SK-N-SH treated with all-trans-retinoic acid at 6 μM for 48 hours (cell line): ENCODE data around the gene CCDC69.
A peak's percentile ranks its signal among the peaks of the same experiment; 100 is the strongest.

Experiments used
- ATAC-seq: fragments of 200-7000 bp; cut with Tn5 transposase; 3 replicates; pipeline ENCODE4 v1.9.1; 2020; ENCODE audit warnings: mild to moderate bottlenecking, moderate library complexity
- ARNTL ChIP-seq: fragments of 450-650 bp; formaldehyde crosslinking; IDR thresholded peaks from 2 replicates; pipeline ENCODE4 v1.5.0; 2020; ENCODE audit warnings: low read depth, mild to moderate bottlenecking, moderate library complexity, borderline replicate concordance
- CSDC2 ChIP-seq: fragments of 250-450 bp; sonication (Bioruptor Pico); IDR thresholded peaks from 2 replicates; pipeline ENCODE4 v1.5.0; 2020; ENCODE audit warnings: mild to moderate bottlenecking, moderate library complexity
- ESRRG ChIP-seq: fragments of 250-450 bp; sonication (Bioruptor Pico); IDR thresholded peaks from 2 replicates; pipeline ENCODE4 v1.6.1; 2021; ENCODE audit warnings: mild to moderate bottlenecking
- GLIS3 ChIP-seq: fragments of 250-450 bp; sonication (Bioruptor Pico); IDR thresholded peaks from 2 replicates; pipeline ENCODE4 v1.5.0; 2020; ENCODE audit warnings: mild to moderate bottlenecking, moderate library complexity
- ISL1 ChIP-seq: fragments of 250-450 bp; sonication (Bioruptor Pico); IDR thresholded peaks from 2 replicates; pipeline ENCODE4 v2.1.2; 2022; ENCODE audit warnings: mild to moderate bottlenecking, moderate library complexity
- PPARA ChIP-seq: fragments of 250-450 bp; sonication (Bioruptor Pico); IDR thresholded peaks from 2 replicates; pipeline ENCODE4 v1.5.0; 2020; ENCODE audit warnings: mild to moderate bottlenecking, borderline replicate concordance
- RARB ChIP-seq: fragments of 250-450 bp; sonication (Bioruptor Pico); IDR thresholded peaks from 2 replicates; pipeline ENCODE4 v1.8.0; 2021; ENCODE audit warnings: mild to moderate bottlenecking, moderate library complexity
- TCF4 ChIP-seq: fragments of 250-450 bp; sonication (Bioruptor Pico); IDR thresholded peaks from 2 replicates; pipeline ENCODE4 v1.8.0; 2021; ENCODE audit warnings: mild to moderate bottlenecking, moderate library complexity, borderline replicate concordance
- TOX ChIP-seq: fragments of 250-450 bp; sonication (Bioruptor Pico); IDR thresholded peaks from 2 replicates; pipeline ENCODE4 v1.8.0; 2021; ENCODE audit warnings: mild to moderate bottlenecking, moderate library complexity, borderline replicate concordance
- ZC3H10 ChIP-seq: fragments of 250-450 bp; sonication (Bioruptor Pico); IDR thresholded peaks from 2 replicates; pipeline ENCODE4 v1.5.1; 2021; ENCODE audit warnings: mild to moderate bottlenecking, moderate library complexity
- ZFP3 ChIP-seq: fragments of 250-450 bp; sonication (Bioruptor Pico); IDR thresholded peaks from 2 replicates; pipeline ENCODE4 v1.5.0; 2020; ENCODE audit warnings: mild to moderate bottlenecking, moderate library complexity
- ZFP30 ChIP-seq: fragments of 450-650 bp; formaldehyde crosslinking; IDR thresholded peaks from 2 replicates; pipeline ENCODE4 v1.5.0; 2022; ENCODE audit warnings: mild to moderate bottlenecking, moderate library complexity
- ZNF565 ChIP-seq: fragments of 450-650 bp; formaldehyde crosslinking; conservative IDR thresholded peaks from 2 replicates; pipeline ENCODE4 v1.5.0; 2020; ENCODE audit warnings: low read depth, mild to moderate bottlenecking, moderate library complexity
- ZNF8 ChIP-seq: fragments of 450-650 bp; formaldehyde crosslinking; IDR thresholded peaks from 2 replicates; pipeline ENCODE4 v1.5.0; 2020; ENCODE audit warnings: mild to moderate bottlenecking, moderate library complexity
- TF ChIP-seq, protein P1 (sequence below): fragments of 250-450 bp; sonication (Bioruptor Pico); IDR thresholded peaks from 2 replicates; pipeline ENCODE4 v1.5.1; 2021; ENCODE audit warnings: mild to moderate bottlenecking, moderate library complexity
- TF ChIP-seq, protein P2 (sequence below): fragments of 250-450 bp; sonication (Bioruptor Pico); IDR thresholded peaks from 2 replicates; pipeline ENCODE4 v1.5.1; 2020; ENCODE audit warnings: low read depth, mild to moderate bottlenecking, moderate library complexity
- TF ChIP-seq, protein P3 (sequence below): fragments of 250-450 bp; sonication (Bioruptor Pico); IDR thresholded peaks from 2 replicates; pipeline ENCODE4 v1.8.0; 2020; ENCODE audit warnings: mild to moderate bottlenecking, moderate library complexity, borderline replicate concordance
- TF ChIP-seq, protein P4 (sequence below): fragments of 250-450 bp; sonication (Bioruptor Pico); IDR thresholded peaks from 2 replicates; pipeline ENCODE4 v1.5.0; 2020; ENCODE audit warnings: mild to moderate bottlenecking, moderate library complexity
- TF ChIP-seq, protein P5 (sequence below): fragments of 250-450 bp; sonication (Bioruptor Pico); IDR thresholded peaks from 2 replicates; pipeline ENCODE4 v1.8.0; 2021; ENCODE audit warnings: low read depth, mild to moderate bottlenecking, moderate library complexity, borderline replicate concordance

The CCDC69 gene, protein sequence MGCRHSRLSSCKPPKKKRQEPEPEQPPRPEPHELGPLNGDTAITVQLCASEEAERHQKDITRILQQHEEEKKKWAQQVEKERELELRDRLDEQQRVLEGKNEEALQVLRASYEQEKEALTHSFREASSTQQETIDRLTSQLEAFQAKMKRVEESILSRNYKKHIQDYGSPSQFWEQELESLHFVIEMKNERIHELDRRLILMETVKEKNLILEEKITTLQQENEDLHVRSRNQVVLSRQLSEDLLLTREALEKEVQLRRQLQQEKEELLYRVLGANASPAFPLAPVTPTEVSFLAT

DNA sequence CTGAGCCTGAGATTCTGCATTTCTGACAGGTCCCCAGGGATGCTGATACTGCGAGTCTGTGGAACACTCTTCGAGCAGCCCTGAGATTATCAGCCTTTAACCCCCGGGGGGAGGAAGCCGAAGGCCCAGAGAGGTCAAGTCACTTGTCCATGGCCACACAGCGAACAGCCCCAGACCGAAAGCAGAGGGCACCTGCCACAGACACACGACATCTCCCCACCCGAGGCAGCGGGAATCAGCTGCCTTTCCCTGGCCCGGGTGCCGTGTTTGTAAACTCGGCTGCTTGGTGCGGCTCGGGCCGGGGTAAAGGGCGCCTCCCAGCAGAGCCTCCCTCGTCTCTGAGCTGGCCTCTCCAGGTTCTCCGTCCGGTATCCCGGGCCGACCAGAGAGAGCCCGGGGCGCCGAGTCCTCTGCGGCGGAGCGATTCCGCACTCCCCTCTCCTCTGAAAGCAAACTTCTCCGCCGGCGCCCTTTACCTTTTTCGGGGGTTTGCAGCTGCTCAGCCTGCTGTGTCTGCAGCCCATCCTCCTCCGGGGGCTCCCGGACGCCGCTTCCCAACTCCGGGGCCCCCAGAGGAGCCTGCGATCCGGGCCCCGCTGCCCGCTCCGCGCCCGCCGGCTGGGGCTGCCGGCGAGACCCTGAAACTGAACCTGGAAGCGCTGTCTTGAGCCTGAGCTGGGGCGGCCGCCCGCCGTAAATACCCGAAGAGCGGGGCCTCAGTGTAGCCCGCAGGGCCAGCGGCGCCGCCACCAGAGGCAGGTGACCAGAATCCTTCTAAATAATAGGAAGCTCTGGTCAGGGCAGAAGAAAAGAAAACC lies at the start of gene CCDC69:
Gene CCDC69 (minus strand): TSS at position 646 of the 818 bp plus-strand sequence. CDS start 122 bp downstream, at position 524.
- peak; percentile 98 for ATAC-seq
- TF ChIP-seq GLIS3 (CRISPR knock-in tag) (peak; percentile 47; the same call in 1 of the 2 replicates), ISL1 (no peak), CSDC2 (CRISPR knock-in tag) (no peak)
- TF ChIP-seq, protein P1, sequence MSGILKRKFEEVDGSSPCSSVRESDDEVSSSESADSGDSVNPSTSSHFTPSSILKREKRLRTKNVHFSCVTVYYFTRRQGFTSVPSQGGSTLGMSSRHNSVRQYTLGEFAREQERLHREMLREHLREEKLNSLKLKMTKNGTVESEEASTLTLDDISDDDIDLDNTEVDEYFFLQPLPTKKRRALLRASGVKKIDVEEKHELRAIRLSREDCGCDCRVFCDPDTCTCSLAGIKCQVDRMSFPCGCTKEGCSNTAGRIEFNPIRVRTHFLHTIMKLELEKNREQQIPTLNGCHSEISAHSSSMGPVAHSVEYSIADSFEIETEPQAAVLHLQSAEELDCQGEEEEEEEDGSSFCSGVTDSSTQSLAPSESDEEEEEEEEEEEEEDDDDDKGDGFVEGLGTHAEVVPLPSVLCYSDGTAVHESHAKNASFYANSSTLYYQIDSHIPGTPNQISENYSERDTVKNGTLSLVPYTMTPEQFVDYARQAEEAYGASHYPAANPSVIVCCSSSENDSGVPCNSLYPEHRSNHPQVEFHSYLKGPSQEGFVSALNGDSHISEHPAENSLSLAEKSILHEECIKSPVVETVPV (CRISPR knock-in tag), result 0 out of 2 replicates have a peak, but pooled peaks have one; percentile 54

DNA sequence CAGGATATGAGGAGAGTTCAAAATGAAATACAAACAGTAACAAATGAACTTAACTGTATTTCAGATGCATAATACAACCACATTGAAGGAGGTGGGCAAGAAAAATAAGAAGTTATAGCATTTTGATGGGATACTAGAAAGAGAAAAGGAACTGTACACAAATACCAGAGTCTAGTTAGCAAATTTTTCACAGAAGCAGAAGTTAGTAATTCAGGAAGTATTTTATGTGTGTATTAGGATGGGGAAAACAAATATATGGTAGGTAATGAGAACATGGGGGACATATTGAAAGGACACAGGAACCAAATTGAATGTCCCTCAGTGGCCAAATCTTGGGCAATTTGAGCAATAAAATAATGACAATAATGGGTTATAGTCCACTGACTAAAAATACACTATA lies 47.4 kb upstream of the CCDC69 start:
- TF ChIP-seq ZFP3 (CRISPR knock-in tag), result no peak
- TF ChIP-seq TCF4 (CRISPR knock-in tag), result no peak
- no peak for TF ChIP-seq ZFP30 (CRISPR knock-in tag)
- no peak for TF ChIP-seq ARNTL (CRISPR knock-in tag)
- TF ChIP-seq, protein P2, sequence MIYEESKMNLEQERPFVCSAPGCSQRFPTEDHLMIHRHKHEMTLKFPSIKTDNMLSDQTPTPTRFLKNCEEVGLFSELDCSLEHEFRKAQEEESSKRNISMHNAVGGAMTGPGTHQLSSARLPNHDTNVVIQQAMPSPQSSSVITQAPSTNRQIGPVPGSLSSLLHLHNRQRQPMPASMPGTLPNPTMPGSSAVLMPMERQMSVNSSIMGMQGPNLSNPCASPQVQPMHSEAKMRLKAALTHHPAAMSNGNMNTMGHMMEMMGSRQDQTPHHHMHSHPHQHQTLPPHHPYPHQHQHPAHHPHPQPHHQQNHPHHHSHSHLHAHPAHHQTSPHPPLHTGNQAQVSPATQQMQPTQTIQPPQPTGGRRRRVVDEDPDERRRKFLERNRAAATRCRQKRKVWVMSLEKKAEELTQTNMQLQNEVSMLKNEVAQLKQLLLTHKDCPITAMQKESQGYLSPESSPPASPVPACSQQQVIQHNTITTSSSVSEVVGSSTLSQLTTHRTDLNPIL (CRISPR knock-in tag), result no peak
- TF ChIP-seq RARB (CRISPR knock-in tag), result no peak
- TF ChIP-seq, protein P3, sequence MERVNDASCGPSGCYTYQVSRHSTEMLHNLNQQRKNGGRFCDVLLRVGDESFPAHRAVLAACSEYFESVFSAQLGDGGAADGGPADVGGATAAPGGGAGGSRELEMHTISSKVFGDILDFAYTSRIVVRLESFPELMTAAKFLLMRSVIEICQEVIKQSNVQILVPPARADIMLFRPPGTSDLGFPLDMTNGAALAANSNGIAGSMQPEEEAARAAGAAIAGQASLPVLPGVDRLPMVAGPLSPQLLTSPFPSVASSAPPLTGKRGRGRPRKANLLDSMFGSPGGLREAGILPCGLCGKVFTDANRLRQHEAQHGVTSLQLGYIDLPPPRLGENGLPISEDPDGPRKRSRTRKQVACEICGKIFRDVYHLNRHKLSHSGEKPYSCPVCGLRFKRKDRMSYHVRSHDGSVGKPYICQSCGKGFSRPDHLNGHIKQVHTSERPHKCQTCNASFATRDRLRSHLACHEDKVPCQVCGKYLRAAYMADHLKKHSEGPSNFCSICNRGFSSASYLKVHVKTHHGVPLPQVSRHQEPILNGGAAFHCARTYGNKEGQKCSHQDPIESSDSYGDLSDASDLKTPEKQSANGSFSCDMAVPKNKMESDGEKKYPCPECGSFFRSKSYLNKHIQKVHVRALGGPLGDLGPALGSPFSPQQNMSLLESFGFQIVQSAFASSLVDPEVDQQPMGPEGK (CRISPR knock-in tag), result no peak
- TF ChIP-seq ZC3H10 (CRISPR knock-in tag), result no peak
- ATAC-seq, result no peak

DNA sequence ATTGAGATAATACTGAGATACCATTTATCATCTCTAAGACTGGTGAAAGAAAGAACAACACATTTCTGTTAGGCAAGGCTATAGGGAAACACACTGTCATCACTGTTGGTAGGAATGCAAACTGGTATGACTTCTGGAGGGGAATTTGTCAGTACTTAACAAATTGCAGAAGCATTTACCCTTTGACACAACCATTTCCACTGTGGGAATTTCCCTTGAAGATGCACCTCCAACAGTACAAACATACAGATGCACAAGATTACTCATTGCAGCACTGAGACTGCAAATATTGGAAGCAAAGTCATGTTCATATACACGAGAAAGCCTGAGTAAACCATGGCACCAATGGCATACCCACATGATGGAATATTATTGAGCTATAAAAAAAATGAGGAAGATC lies 46.7 kb upstream of the CCDC69 start:
- no peak for ATAC-seq
- TF ChIP-seq ZNF565 (CRISPR knock-in tag) (no peak), ESRRG (CRISPR knock-in tag) (no peak), GLIS3 (CRISPR knock-in tag) (no peak), ZNF8 (CRISPR knock-in tag) (no peak)
- TF ChIP-seq, protein P4, sequence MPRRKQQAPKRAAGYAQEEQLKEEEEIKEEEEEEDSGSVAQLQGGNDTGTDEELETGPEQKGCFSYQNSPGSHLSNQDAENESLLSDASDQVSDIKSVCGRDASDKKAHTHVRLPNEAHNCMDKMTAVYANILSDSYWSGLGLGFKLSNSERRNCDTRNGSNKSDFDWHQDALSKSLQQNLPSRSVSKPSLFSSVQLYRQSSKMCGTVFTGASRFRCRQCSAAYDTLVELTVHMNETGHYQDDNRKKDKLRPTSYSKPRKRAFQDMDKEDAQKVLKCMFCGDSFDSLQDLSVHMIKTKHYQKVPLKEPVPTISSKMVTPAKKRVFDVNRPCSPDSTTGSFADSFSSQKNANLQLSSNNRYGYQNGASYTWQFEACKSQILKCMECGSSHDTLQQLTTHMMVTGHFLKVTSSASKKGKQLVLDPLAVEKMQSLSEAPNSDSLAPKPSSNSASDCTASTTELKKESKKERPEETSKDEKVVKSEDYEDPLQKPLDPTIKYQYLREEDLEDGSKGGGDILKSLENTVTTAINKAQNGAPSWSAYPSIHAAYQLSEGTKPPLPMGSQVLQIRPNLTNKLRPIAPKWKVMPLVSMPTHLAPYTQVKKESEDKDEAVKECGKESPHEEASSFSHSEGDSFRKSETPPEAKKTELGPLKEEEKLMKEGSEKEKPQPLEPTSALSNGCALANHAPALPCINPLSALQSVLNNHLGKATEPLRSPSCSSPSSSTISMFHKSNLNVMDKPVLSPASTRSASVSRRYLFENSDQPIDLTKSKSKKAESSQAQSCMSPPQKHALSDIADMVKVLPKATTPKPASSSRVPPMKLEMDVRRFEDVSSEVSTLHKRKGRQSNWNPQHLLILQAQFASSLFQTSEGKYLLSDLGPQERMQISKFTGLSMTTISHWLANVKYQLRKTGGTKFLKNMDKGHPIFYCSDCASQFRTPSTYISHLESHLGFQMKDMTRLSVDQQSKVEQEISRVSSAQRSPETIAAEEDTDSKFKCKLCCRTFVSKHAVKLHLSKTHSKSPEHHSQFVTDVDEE (CRISPR knock-in tag), result no peak

DNA sequence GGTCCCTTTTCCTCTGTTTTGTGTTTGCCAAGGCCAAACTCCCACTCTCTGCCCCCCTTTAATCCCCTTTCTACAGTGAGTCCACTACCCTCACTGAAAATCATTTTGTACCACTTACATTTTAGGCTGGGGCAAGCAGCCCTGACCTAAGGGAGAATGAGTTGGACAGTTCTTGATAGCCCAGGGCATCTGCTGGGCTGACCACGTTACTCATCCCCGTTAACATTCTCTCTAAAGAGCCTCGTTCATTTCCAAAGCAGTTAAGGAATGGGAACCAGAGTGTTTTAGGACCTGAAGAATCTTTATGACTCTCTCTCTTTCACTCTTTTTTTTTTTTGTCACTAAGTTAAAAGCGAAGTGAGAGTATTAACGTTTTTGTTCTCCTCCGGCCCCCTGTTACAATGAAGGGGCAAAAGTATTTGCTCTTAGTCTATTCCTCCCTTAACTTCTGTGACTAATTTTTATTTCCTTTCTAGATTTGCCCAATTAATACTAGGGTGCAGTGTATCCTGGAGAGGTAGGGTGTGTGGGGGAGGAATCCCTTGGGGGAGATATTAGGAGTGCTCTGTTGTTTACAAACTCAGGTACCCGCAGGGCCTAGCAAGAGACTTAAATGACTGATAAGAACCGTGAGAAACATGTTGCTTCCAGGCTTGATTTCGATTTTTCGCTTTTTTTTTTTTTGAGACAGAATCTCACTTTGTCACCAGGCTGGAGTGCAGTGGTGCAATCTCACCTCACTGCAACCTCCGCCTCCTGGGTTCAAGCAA lies 43.8 kb upstream of the CCDC69 start:
- no peak for ATAC-seq
- TF ChIP-seq TCF4 (CRISPR knock-in tag), result no peak
- TF ChIP-seq, protein P5, sequence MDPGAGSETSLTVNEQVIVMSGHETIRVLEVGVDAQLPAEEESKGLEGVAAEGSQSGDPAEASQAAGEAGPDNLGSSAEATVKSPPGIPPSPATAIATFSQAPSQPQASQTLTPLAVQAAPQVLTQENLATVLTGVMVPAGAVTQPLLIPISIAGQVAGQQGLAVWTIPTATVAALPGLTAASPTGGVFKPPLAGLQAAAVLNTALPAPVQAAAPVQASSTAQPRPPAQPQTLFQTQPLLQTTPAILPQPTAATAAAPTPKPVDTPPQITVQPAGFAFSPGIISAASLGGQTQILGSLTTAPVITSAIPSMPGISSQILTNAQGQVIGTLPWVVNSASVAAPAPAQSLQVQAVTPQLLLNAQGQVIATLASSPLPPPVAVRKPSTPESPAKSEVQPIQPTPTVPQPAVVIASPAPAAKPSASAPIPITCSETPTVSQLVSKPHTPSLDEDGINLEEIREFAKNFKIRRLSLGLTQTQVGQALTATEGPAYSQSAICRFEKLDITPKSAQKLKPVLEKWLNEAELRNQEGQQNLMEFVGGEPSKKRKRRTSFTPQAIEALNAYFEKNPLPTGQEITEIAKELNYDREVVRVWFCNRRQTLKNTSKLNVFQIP, result no peak
- no peak for TF ChIP-seq TOX (CRISPR knock-in tag)
- no peak for TF ChIP-seq RARB (CRISPR knock-in tag)
- TF ChIP-seq, protein P1 (CRISPR knock-in tag), result no peak
- TF ChIP-seq PPARA, result no peak
- TF ChIP-seq, protein P4 (CRISPR knock-in tag), result no peak
